Stimulated activated CD4-positive, alpha-beta T cell treated with anti-CD3 and anti-CD28 coated beads, Interleukin-2, amount 100 ng/mL, for 48 hours (primary cell): ENCODE data around the gene ANKRD39.
"Not testable (repeated sequence)": the region's sequence is repeated elsewhere in the genome, so short reads cannot be mapped to it uniquely, and the experiment has no call there.

ENCODE experiments used
- DNase-seq, 2 donors: peaks; one replicate each; pipeline ENCODE4 v3.0.0-alpha.2; 2020

ANKRD39 gene

GRCh38 chr2:96806468-96807126 lies 51.2 kb downstream of the ANKRD39 start:
- DNase-seq = no peak

DNA sequence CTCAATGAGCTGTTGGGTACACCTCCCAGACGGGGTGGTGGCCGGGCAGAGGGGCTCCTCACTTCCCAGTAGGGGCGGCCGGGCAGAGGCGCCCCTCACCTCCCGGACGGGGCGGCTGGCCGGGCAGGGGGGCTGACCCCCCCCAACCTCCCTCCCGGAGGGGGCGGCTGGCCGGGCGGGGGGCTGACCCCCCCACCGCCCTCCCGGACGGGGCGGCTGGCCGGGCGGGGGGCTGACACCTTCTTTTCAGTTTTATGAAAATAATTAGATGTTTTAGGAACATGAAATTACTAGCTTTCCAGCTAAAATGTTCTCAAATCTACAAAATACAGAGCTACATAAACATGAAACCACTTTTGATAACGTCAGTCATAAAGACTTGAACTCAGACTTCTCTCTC lies 51.9 kb downstream of the ANKRD39 start:
- DNase-seq = not testable (repeated sequence)

DNA sequence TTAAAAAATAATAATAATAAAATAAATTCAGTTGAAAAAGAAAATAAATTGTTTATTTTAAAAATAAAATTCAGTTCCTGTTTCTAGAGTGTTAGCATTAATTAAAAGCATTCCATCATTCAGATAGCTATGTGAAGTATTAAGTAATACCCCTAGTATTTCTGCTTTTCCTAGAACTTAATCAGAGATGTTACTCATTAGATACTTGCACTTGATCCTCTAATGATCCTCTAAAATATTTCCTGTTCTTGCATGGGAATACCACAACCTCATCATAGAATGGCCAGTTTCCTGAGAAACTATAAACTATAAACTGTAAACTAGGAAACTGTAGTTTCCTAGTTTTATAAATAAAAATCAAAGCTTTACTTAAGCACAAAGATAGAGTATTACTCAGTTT lies 52.8 kb downstream of the ANKRD39 start:
- DNase-seq = no peak

DNA sequence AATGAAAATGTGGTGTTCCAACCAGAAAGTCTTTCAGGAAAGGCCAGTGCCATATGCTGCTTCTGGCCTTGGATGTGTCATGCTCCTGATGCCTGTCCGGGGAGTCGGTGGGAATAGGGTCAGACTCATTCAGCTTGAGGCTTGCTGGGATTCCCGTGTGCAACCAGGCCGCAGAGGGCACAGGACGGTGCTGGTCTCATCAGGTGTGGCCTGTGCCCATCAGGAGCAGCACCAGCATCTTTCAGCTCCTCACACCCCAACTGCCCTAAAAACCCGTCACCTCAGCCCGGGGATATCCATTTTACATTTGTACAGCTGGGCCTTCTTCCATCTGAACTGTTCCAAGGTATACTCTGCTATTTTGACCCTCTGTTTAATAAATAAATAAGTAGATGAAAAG lies 55.1 kb downstream of the ANKRD39 start:
- DNase-seq = no peak

- peak; percentile 34 to 49 for DNase-seq
These were observed 55.8 kb downstream of the ANKRD39 start for GRCh38 chr2:96801786-96802595.

DNA sequence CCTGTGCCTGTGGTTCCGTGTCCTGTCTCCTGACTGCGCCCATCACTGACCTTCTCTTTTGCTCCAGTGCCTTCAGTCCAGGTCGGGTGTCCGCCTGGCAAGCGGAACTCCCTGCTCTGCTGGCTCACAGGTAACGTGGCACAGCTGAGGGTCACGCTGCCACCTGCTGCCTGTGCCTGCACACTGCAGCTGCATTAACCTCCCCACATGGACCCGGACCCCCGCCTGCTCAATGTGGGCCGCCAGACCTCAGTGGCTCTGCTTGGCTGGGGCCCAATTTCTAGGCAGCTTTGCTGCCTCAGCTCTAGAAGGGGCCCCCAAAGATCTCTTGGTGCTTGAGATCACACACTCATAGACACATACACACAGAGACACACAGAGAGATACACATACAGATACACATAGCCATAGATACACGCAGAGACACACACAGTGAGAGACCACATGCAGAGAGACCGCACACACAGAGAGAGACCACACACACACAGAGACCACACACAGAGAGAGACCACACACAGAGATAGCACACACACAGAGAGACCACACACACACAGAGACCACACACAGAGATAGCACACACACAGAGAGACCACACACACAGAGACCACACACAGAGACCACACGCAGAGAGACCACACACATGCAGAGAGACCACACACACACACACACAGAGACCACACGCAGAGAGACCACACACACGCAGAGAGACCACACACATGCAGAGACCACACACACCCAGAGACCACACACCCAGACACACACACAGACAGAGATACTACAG lies 56.6 kb downstream of the ANKRD39 start:
- DNase-seq = peak; percentile 67 to 74

GRCh38 chr2:96800061-96801004 lies 57.5 kb downstream of the ANKRD39 start:
- DNase-seq = no peak

GRCh38 chr2:96799623-96799935 lies 58.2 kb downstream of the ANKRD39 start:
- no peak for DNase-seq

DNA sequence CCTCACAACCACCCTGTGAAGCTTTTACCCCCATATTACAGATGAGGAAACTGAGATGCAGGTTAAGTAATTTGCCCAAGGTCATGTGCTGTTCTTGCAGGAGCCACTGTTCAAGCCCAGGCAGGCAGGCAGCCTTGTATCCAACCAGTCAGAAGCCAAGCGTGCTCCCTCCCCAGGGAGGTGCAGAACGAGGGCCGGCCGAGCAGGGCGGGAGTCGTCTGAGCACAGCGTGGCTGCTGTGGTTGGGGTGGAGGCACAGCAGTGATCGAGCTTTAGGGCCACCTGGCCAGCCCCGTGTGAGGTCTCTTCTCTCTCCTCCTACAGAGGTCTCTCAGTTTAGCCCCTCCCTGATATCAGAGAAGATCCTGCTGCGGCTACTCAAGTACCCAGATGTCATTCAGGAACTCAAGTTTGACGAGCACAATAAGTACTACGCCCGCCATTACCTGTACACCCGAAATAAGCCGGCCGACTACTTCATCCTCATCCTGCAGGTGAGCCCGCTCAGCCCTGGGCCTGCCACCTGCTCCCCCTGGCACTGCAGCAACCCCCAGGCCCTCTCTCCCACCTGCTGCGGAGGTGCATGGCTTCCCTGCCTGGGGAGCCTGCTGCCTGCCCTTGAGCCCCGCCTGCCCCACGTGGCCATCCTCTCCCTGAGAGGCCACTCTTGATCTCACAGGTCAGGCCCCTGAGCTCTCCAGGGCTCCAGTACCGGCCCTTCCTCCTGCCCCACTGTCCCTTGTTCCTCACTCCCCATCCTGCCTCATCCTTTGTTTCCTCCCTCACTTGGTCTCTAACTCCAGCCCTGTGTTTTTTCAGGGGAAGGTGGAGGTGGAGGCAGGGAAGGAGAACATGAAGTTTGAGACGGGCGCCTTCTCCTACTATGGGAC lies 58.8 kb downstream of the ANKRD39 start:
- no peak for DNase-seq
